GM21825 (cell line): ENCODE measurements around the gene KCNH2.

Source experiments
- ATAC-seq: cut with Tn5 transposase; IDR thresholded peaks from one replicate; pipeline ENCODE4 v1.9.1; 2021; ENCODE audit warnings: mild to moderate bottlenecking, moderate library complexity; ENCODE audit not compliant: unreplicated experiment

Gene KCNH2

GRCh38 chr7:150976529-150977381 lies 1.4 kb downstream of the KCNH2 start:
- ATAC-seq, result no peak

GRCh38 chr7:150975536-150976319 lies 2.4 kb downstream of the KCNH2 start:
- ATAC-seq, result no peak

GRCh38 chr7:150974468-150975391 lies 3.4 kb downstream of the KCNH2 start:
- ATAC-seq, result peak; percentile 52

GRCh38 chr7:150973571-150974451 lies 4.3 kb downstream of the KCNH2 start:
- ATAC-seq, result no peak

GRCh38 chr7:150972741-150973140 lies 5.4 kb downstream of the KCNH2 start:
- ATAC-seq, result no peak

GRCh38 chr7:150972023-150972468 lies 6.1 kb downstream of the KCNH2 start:
- ATAC-seq, result no peak

- no peak for ATAC-seq
Observed at GRCh38 chr7:150971242-150972022, 6.7 kb downstream of the KCNH2 start.

GRCh38 chr7:150970424-150970823 lies 7.7 kb downstream of the KCNH2 start:
- no peak for ATAC-seq

- no peak for ATAC-seq
Observed at GRCh38 chr7:150969475-150969874, 8.6 kb downstream of the KCNH2 start.

GRCh38 chr7:150968734-150969372 lies 9.3 kb downstream of the KCNH2 start:
- ATAC-seq, result no peak

GRCh38 chr7:150968056-150968733 lies 9.9 kb downstream of the KCNH2 start:
- no peak for ATAC-seq

- ATAC-seq, result no peak
Observed at GRCh38 chr7:150967349-150967748, 10.8 kb downstream of the KCNH2 start.

GRCh38 chr7:150966002-150966401 lies 12.1 kb downstream of the KCNH2 start:
- no peak for ATAC-seq

GRCh38 chr7:150965273-150965830 lies 12.8 kb downstream of the KCNH2 start:
- no peak for ATAC-seq

GRCh38 chr7:150964593-150965111 lies 13.5 kb downstream of the KCNH2 start:
- ATAC-seq, result no peak

GRCh38 chr7:150963707-150964559 lies 14.2 kb downstream of the KCNH2 start:
- no peak for ATAC-seq
